ENCODE measurements around the gene ATXN7. TPM values are rescaled to one million over a fixed set of nuclear protein-coding genes. Genes with fewer than 3 reads are reported as not detected.

The ATXN7 gene
- total RNA-seq, 2 experiments from 2014 or later = 59.5 to 61.2 TPM

- no peak for DNase-seq
- Mint-ChIP-seq H3K9me3 (no peaks in the 10 kb centered on the region), H3K27ac (peak overlapping the region; percentile 81), H3K4me3 (no peak overlapping the region), H3K4me1 (peaks cover 71% of the 10 kb centered on the region), H3K36me3 (ENCODE audit: low read depth) (peaks cover 37% of the 10 kb centered on the region), H3K27me3 (no peaks in the 10 kb centered on the region)
- CTCF ChIA-PET = no interaction called here
- POLR2A ChIA-PET = interaction anchor here (0.9 to 1.9 kb wide), 4 partner anchors 18 to 45 kb away, joined by 3 to 6 read pairs (median 3); partner anchors contain the start of gene SCAANT1
Measured at GRCh38 chr3:63933459-63933858, 69.8 kb downstream of the ATXN7 start.

- DNase-seq = peak; percentile 50
- Mint-ChIP-seq H3K36me3 (ENCODE audit: low read depth) (peaks cover 39% of the 10 kb centered on the region), H3K27me3 (no peaks in the 10 kb centered on the region), H3K27ac (peak overlapping the region; percentile 81), H3K9me3 (no peaks in the 10 kb centered on the region), H3K4me1 (peaks cover 75% of the 10 kb centered on the region), H3K4me3 (peak overlapping the region; percentile 45)
- ChIA-PET CTCF (interaction anchor here (1.6 kb wide), 1 partner anchor 17 kb away, joined by 5 read pairs; no protein-coding TSS in a partner anchor), POLR2A (interaction anchor here (0.9 to 1.9 kb wide), 4 partner anchors 17 to 45 kb away, joined by 3 to 6 read pairs (median 3); partner anchors contain the start of gene SCAANT1)
Measured at GRCh38 chr3:63934041-63934866, 70.6 kb downstream of the ATXN7 start.

GRCh38 chr3:63936925-63937324 lies 73.3 kb downstream of the ATXN7 start:
- ChIA-PET CTCF (interaction anchor here (1.8 kb wide), 1 partner anchor 86 kb away, joined by 8 read pairs; the partner anchor contains the start of gene PSMD6), POLR2A (interaction anchor here (1.5 to 3.2 kb wide), 2 partner anchors 12 to 25 kb away, joined by 5 to 12 read pairs; partner anchors contain the start of gene SCAANT1)
- DNase-seq = no peak
- Mint-ChIP-seq H3K27ac (no peak overlapping the region), H3K36me3 (ENCODE audit: low read depth) (peaks cover 29% of the 10 kb centered on the region), H3K27me3 (no peaks in the 10 kb centered on the region), H3K4me3 (no peak overlapping the region), H3K9me3 (no peaks in the 10 kb centered on the region), H3K4me1 (peaks cover 74% of the 10 kb centered on the region)

GRCh38 chr3:63937661-63938651 lies 74.3 kb downstream of the ATXN7 start:
- no peaks in the 10 kb centered on the region for H3K27me3 Mint-ChIP-seq
- no peaks in the 10 kb centered on the region for H3K9me3 Mint-ChIP-seq
- H3K36me3 Mint-ChIP-seq (ENCODE audit: low read depth) = peaks cover 32% of the 10 kb centered on the region
- H3K27ac Mint-ChIP-seq = no peak overlapping the region
- peaks cover 70% of the 10 kb centered on the region for H3K4me1 Mint-ChIP-seq
- peak; percentile 19 for DNase-seq
- POLR2A ChIA-PET = interaction anchor here (1.5 to 3.2 kb wide), 2 partner anchors 11 to 26 kb away, joined by 5 to 12 read pairs; partner anchors contain the start of gene SCAANT1
- H3K4me3 Mint-ChIP-seq = no peak overlapping the region
- CTCF ChIA-PET = interaction anchor here (1.1 to 1.8 kb wide), 2 partner anchors 55 to 85 kb away, joined by 3 to 8 read pairs; partner anchors contain the start of gene PSMD6

- no peak overlapping the region for H3K27ac Mint-ChIP-seq
- H3K27me3 Mint-ChIP-seq = no peaks in the 10 kb centered on the region
- H3K4me1 Mint-ChIP-seq = peaks cover 60% of the 10 kb centered on the region
- DNase-seq = no peak
- POLR2A ChIA-PET = no interaction called here
- no peaks in the 10 kb centered on the region for H3K9me3 Mint-ChIP-seq
- H3K4me3 Mint-ChIP-seq = no peak overlapping the region
- CTCF ChIA-PET = no interaction called here
- H3K36me3 Mint-ChIP-seq (ENCODE audit: low read depth) = peaks cover 33% of the 10 kb centered on the region
Measured at GRCh38 chr3:63940389-63940757, 76.7 kb downstream of the ATXN7 start.

GRCh38 chr3:63942528-63942927 lies 78.9 kb downstream of the ATXN7 start:
- no peak for DNase-seq
- no peaks in the 10 kb centered on the region for H3K9me3 Mint-ChIP-seq
- H3K4me1 Mint-ChIP-seq = peaks cover 53% of the 10 kb centered on the region
- CTCF ChIA-PET = no interaction called here
- no peak overlapping the region for H3K27ac Mint-ChIP-seq
- POLR2A ChIA-PET = no interaction called here
- H3K4me3 Mint-ChIP-seq = no peak overlapping the region
- no peaks in the 10 kb centered on the region for H3K27me3 Mint-ChIP-seq
- peaks cover 34% of the 10 kb centered on the region for H3K36me3 Mint-ChIP-seq (ENCODE audit: low read depth)

- CTCF ChIA-PET = interaction anchor here (1.0 to 1.3 kb wide), 2 partner anchors 29 to 35 kb away, joined by 3 read pairs; no protein-coding TSS in a partner anchor
- no peak overlapping the region for H3K4me3 Mint-ChIP-seq
- peak overlapping the region; percentile 54 for H3K27ac Mint-ChIP-seq
- POLR2A ChIA-PET = interaction anchor here (0.9 kb wide), 1 partner anchor 32 kb away, joined by 3 read pairs; the partner anchor contains the start of gene SCAANT1
- no peaks in the 10 kb centered on the region for H3K9me3 Mint-ChIP-seq
- no peak for DNase-seq
- peaks cover 50% of the 10 kb centered on the region for H3K4me1 Mint-ChIP-seq
- peaks cover 36% of the 10 kb centered on the region for H3K36me3 Mint-ChIP-seq (ENCODE audit: low read depth)
- no peaks in the 10 kb centered on the region for H3K27me3 Mint-ChIP-seq
Measured at GRCh38 chr3:63943678-63944077, 80.0 kb downstream of the ATXN7 start.

- Mint-ChIP-seq H3K4me3 (no peak overlapping the region), H3K27me3 (no peaks in the 10 kb centered on the region), H3K36me3 (ENCODE audit: low read depth) (peaks cover 33% of the 10 kb centered on the region), H3K4me1 (peaks cover 51% of the 10 kb centered on the region), H3K9me3 (no peaks in the 10 kb centered on the region), H3K27ac (no peak overlapping the region)
- POLR2A ChIA-PET = interaction anchor here (1.0 to 1.2 kb wide), 2 partner anchors 20 to 77 kb away, joined by 3 read pairs; no protein-coding TSS in a partner anchor
- DNase-seq = no peak
- CTCF ChIA-PET = interaction anchor here (1.1 kb wide), 1 partner anchor 16 kb away, joined by 3 read pairs; no protein-coding TSS in a partner anchor
Measured at GRCh38 chr3:63945558-63946096, 82.0 kb downstream of the ATXN7 start.

- POLR2A ChIA-PET = interaction anchor here (1.0 kb wide), 1 partner anchor 76 kb away, joined by 3 read pairs; no protein-coding TSS in a partner anchor
- H3K27me3 Mint-ChIP-seq = no peaks in the 10 kb centered on the region
- DNase-seq = no peak
- H3K27ac Mint-ChIP-seq = peak overlapping the region; percentile 24
- no peaks in the 10 kb centered on the region for H3K9me3 Mint-ChIP-seq
- CTCF ChIA-PET = interaction anchor here (1.0 kb wide), 1 partner anchor 15 kb away, joined by 3 read pairs; no protein-coding TSS in a partner anchor
- H3K36me3 Mint-ChIP-seq (ENCODE audit: low read depth) = peaks cover 30% of the 10 kb centered on the region
- peaks cover 60% of the 10 kb centered on the region for H3K4me1 Mint-ChIP-seq
- no peak overlapping the region for H3K4me3 Mint-ChIP-seq
Measured at GRCh38 chr3:63946753-63947152, 83.1 kb downstream of the ATXN7 start.

- ChIA-PET POLR2A (interaction anchor here (2.1 kb wide), 1 partner anchor 11 kb away, joined by 12 read pairs; no protein-coding TSS in a partner anchor), CTCF (interaction anchor here (1.0 kb wide), 1 partner anchor 15 kb away, joined by 3 read pairs; no protein-coding TSS in a partner anchor)
- H3K4me1 Mint-ChIP-seq = peaks cover 60% of the 10 kb centered on the region
- no peaks in the 10 kb centered on the region for H3K9me3 Mint-ChIP-seq
- no peak overlapping the region for H3K27ac Mint-ChIP-seq
- DNase-seq = no peak
- no peaks in the 10 kb centered on the region for H3K27me3 Mint-ChIP-seq
- no peak overlapping the region for H3K4me3 Mint-ChIP-seq
- peaks cover 27% of the 10 kb centered on the region for H3K36me3 Mint-ChIP-seq (ENCODE audit: low read depth)
Measured at GRCh38 chr3:63947594-63947993, 83.9 kb downstream of the ATXN7 start.

- ChIA-PET POLR2A (interaction anchor here (1.3 to 2.1 kb wide), 2 partner anchors 13 to 28 kb away, joined by 3 to 12 read pairs; no protein-coding TSS in a partner anchor), CTCF (interaction anchor here (3.3 kb wide), 1 partner anchor 14 kb away, joined by 20 read pairs; no protein-coding TSS in a partner anchor)
- Mint-ChIP-seq H3K27me3 (no peaks in the 10 kb centered on the region), H3K9me3 (no peaks in the 10 kb centered on the region), H3K36me3 (ENCODE audit: low read depth) (peaks cover 21% of the 10 kb centered on the region), H3K4me1 (peaks cover 51% of the 10 kb centered on the region), H3K27ac (no peak overlapping the region), H3K4me3 (no peak overlapping the region)
- DNase-seq = no peak
Measured at GRCh38 chr3:63949005-63949404, 85.3 kb downstream of the ATXN7 start.

GRCh38 chr3:63950698-63951097 lies 87.0 kb downstream of the ATXN7 start:
- H3K4me3 Mint-ChIP-seq = no peak overlapping the region
- H3K27ac Mint-ChIP-seq = no peak overlapping the region
- H3K36me3 Mint-ChIP-seq (ENCODE audit: low read depth) = peaks cover 22% of the 10 kb centered on the region

More at GRCh38 chr3:63950698-63951097, 87.0 kb downstream of the ATXN7 start:
- POLR2A ChIA-PET = interaction anchor here (0.7 to 2.0 kb wide), 7 partner anchors 9 to 39 kb away, joined by 3 to 8 read pairs (median 4); partner anchors contain the start of gene SCAANT1
- no peak for DNase-seq
- CTCF ChIA-PET = interaction anchor here (0.8 to 3.3 kb wide), 5 partner anchors 10 to 73 kb away, joined by 3 to 20 read pairs (median 5); partner anchors contain the start of gene PSMD6
- Mint-ChIP-seq H3K27me3 (no peaks in the 10 kb centered on the region), H3K4me1 (peaks cover 45% of the 10 kb centered on the region), H3K9me3 (no peaks in the 10 kb centered on the region)
